NCI-H345 (cell line): ENCODE results near the gene DYSF.
"Not testable (repeated sequence)": the region's sequence is repeated elsewhere in the genome, so short reads cannot be mapped to it uniquely, and the experiment has no call there.

ENCODE experiments used
- DNase-seq: peaks from one replicate; lab custom pipeline; 2025; lab: John Stamatoyannopoulos, UW

Gene DYSF

DNA sequence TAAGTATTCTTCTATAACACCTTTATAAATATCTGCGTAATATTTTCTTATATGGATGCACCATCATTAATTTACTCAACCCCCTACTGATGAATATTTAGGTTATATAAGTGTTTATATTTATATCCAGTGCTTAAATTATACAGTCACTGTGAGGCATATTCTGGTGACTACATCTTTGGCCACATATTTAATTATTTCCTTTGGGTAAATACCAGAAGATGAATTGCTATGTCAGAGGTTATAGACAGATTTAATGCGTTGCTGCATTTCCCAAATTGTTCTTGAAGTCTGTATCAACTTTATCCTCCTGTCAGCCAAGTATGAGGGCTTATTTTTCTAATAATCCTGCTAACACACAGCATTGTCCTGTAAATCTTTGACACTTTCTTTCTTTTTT lies 18.7 kb downstream of the DYSF start:
- no peak for DNase-seq

DNA sequence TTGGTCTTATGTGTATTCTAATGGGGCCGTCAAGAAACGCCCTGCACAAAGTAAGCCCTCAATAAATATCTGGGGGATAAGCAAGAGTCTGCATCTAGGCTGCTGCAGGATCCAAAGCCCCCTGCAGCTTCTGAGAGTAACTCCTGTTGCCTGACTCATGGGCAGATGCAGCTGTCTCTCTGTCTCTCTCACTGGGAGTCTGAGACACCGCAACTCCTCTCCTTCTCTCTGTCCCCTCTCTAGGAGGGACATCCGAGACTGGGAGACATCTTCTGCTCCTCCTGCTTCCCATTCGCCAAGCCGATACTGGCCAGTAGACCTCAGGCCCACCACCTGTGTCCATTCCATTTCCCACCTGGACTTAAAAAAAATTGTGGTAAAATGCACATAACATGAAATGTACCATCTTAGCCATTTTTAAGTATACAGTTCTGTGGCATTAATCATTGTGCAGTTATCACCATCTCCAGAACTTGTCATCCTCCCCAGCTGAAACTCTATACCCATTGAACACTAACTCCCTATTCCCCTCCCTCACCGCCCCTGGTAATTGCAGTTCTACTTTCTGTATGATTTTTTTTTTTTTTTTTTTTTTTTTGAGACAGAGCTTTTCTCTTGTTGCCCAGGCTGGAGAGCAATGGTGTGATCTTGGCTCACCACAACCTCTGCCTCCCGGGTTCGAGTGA lies 20.1 kb downstream of the DYSF start:
- no peak for DNase-seq

DNA sequence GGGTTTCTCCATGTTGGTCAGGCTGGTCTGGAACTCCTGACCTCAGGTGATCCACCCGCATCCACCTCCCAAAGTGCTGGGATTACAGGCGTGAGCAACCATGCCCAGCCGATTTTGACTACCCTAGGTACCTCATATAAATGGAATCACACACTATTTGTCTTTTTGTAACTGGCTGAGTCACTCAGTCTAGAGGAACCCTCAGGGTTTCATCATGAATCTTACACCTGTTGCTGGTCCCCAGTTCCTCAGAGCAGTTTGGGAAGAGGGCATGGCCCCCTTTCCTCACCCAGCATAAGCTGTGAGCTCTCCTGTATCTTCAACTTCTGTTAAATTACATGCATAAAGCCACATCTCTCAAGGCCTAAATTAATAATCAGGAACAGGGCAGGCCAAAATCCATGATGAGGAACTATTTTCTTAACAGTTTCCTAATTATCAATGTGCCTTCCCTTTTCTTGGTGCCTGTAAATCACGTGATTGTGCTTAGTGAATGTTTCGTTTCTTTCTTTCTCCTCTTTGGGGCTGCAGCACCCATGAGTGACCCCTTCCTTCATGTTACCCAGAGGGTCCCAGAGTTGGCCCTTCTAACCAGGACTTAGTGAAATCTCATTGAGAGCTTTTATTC lies 20.9 kb downstream of the DYSF start:
- DNase-seq, result no peak

DNA sequence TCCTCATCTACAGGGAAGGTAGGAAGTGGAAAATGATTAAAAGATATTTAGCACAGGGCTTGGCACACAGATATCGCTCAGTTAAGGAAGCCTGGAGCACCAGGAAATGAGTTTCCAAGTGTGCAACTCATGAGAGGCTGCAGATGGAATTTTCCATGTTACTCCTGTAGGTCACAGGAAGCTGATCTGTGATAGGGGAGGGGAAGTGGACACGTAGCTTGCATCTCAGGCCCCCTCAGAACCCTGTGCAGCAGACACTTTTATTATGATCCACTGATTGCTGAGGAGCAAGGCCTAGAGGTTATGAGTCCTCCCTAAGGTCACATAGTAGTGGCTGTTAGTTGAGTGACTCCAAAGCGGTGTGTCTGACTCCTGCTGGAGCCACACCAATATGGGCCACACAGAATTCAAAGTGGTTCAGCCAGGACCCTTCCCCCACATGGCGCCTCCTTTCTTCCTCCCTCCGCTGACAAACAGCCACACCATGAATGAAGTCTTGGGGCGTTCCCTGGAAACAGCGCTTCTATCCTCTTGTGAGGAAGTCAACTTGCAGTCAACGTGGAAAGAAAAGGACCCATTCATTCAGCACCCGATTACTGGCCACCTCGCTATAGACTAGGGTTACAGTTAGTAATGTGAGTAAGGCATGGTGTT lies 21.5 kb downstream of the DYSF start:
- DNase-seq, result no peak

DNA sequence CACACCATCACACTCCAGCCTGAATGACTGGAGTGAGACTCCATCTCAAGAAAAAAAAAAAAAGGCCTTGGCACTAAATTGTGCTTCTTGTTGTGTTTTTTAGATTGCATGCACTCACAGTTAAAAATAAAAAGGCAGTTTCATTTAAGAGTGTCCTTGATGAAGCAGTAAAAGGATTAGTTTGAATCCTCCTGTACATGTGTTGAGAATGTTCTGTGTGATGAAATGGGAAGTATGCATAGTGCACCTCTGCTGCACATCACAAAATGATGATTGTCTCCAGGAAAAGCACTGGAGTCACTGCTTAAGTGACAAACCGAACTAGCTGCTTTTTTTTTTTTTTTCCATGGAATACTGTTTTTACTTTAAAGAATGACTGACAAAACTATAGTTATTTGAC lies 23.1 kb downstream of the DYSF start:
- no peak for DNase-seq

DNA sequence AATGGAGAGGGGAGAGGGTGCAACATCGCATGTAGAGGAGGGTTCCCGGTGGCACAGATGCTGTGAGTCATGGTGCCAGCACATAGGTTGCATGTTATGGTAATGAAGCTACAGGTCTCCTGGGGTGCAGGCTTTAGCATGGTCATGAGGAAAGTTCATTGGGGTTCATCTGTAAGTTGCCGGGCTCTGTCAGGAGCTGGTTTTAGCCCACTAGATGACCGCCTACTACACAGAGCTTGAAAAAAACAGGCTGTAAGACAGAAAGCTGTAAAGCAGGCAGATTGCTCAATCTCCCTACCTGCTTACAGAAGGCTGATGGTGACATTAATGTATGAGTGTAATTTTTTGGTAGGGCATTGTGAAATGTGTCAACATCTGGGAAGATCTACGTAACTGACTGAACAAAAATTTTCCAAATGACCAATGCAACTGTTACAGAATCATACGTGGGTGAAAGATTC lies 23.9 kb downstream of the DYSF start:
- DNase-seq, result no peak

DNA sequence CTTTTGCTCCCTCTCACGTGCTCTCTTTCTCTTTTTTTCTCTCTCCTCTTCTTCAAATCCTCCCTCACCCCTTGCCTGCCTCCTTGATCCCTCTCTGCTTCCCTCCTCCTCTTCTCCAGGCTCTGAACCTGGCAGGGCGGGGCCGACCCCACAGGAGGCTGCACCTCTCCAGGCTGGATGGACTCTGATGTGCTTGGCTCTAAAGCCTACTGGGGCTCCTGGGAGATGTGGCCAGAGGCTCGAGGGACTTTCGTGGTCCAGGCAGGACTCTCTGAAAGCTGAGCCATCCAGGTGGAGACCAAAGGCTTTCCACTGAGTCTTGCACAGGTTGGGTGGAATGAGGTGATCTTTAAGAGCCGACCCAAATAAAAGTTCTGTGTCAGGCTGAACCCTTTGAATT lies 25.4 kb downstream of the DYSF start:
- no peak for DNase-seq

DNA sequence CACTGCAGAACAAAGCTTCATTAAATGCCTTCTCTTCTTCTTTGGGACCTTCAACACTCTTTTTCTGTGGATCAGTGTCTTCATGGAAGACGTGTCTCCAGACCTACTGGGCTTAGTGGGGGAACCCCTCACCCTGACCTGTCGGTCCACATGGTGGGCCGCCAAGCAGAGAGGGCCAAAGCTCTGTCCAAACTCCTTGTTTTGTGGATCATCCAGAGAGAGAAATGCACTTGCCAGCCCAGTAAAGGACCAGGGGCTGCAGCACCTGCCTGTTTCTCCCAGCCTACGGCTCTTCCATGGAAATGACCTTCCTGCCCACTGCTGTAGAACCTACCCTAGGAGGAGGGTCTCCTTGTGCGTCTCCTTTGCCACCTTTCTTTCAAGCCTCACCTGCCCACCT lies 25.9 kb downstream of the DYSF start:
- no peak for DNase-seq

DNA sequence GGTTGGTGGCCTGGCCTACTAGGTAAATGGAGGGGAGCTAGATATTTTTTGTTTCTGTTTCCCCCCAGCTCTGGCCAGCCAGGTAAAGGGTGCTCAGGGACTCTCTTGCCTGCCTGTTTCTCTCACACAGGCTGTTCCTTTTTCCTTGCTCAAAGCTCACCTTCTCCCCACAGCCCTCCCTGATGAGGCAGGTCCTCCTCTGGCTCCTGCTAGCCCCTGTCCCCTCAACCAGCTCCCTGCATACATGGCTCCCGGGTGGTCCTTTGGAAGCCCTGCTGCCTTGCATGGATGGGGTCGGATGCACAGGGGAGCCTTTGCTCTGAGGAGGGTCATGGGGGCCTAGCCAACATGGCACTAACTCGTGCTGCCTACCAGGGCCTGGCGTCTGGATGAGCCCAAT lies 27.8 kb downstream of the DYSF start:
- DNase-seq, result no peak

DNA sequence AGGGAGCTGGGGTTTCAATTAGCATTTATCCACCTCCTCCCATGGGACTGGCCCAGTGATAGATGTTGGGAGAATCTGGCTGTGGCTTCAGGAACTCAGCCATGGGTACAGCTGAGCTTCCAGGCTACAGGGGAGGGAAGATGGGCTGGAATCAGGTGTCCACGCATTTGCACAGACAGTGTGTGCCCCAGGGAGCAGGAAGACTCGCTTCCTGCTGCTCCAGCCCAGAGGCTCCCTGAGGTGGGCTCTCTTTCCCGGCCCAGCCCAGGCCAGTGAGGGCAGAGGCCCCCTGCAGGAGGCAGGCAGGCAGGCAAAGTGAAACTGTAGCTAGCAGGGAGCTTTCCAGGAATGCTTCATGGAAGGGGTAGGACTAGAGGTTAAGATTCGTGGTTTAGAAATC lies 28.7 kb downstream of the DYSF start:
- DNase-seq, result no peak

DNA sequence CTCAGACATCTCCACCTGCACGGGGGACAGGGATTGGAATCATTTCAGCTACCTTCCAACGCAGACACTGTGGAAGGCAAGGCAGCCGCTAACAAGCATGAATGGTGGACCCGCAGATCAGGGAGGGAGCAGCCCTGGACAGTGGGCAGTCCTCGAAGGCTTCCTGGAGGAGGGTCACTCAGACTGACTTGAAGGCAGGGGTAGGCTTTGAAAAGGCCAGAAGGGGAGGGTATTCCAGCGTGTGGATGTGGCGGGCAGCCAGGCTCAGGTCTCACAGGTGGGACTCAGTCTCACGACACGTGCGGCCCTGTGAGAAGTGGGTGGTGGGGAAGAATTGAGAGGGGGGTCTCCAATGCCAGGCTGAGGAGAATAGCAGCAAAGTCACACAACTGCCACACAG lies 29.9 kb downstream of the DYSF start:
- DNase-seq, result no peak

DNA sequence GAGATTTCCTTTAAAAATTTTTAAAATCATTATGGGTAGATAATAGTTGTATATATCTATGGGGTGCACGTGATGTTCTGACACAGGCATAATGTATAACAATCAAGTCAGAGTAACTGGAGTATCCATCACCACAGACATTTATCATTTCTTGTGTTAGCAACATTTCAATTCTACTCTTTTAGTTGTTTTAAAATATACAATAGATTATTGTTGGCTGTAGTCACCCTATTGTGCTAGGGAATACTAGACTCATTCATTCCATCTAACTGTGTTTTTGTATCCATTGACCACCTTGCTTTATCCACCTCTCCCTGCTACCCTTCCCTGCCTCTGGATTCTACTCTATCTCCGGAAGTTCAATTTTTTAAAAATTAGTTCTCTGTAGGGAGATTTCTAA lies 31.0 kb downstream of the DYSF start:
- DNase-seq, result no peak

DNA sequence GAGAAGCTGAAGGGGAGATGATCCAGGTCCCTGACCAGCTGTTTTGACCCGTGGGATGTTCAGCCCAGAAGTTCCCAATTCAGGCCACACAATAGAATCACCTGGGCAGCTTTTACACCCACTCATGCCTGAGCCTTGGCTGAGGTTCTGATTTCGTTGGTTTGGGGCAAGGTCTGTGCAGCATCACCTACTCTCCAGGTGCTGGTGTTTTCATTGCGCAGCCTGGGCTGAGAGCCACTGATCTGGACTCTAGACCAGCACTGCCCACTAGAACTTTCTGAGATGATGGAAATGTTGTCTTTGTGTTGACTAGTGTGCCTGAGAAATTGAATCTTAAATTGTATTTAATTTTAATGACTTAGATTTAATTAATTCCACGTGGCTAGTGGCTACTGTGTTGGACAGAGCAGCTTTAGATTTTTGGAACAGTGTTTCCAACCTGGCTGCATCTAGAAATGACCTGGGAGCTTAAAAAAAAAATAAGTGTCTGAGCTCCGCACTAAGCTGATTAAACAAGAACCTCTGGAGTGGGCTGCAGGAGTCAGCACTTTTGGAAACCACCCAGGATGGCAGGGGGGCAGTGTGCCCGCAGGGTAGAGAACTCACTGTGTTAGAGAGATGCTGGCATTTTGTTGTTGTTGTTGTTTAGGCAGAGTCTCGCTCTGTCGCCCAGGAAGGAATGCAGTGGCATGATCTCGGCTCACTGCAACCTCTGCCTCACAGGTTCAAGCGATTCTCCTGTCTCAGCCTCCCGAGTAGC lies 33.7 kb downstream of the DYSF start:
- DNase-seq, result no peak

DNA sequence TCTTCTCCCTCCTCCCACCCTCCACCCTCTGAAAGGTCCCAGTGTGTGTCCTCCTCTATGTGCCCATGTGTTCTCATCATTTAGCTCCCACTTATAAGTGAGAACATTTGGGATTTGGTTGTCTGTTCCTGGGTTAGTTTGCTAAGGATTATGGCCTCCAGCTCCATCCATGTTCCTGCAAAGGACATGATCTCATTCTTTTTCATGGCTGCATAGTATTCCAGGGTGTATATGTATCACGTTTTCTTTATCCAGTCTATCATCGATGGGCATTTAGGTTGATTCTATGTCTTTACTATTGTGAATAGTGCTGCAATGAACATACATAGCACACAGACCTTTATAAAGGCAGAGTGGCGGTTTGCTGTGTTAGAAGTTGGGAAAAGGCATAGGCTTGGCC lies 38.2 kb downstream of the DYSF start:
- not testable (repeated sequence) for DNase-seq

DNA sequence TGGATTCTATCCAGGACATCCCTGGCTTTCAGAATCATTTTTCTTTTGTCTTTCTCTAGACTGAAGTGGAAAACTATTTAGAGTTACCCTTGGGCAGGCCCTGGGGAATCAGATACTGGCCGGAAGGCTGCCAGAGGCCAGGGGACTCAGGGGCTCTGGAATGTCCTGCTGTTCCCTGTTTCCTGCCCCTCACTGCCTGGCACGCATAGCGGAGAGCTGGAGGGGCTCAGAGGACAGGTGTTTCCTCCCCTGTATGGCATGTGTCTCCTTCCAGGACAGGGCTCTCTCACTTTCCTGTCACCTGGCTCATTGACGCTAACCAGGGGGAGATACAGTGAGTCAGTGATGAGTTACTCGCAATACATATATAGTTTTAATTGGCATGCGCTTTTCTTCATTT lies 38.8 kb downstream of the DYSF start:
- DNase-seq, result no peak

DNA sequence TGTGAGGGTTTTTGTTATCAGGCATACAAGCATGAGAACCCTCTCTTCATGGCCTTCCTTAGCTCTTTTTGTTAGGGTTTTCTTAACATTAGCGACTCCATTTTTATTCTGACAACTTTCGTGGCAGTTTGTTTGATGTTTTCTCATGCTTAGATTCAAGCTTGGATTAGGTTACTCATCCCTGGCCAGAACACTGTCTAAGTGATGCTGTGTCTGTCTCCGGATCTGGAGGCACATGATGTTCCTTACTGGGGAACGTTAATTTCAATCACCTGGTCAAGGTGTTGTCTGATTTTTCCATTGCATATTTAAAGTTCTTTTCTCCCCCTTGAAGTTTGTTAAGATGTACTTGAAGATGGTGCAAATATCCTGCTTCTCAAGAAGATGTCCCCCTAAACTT lies 40.7 kb downstream of the DYSF start:
- no peak for DNase-seq

DNA sequence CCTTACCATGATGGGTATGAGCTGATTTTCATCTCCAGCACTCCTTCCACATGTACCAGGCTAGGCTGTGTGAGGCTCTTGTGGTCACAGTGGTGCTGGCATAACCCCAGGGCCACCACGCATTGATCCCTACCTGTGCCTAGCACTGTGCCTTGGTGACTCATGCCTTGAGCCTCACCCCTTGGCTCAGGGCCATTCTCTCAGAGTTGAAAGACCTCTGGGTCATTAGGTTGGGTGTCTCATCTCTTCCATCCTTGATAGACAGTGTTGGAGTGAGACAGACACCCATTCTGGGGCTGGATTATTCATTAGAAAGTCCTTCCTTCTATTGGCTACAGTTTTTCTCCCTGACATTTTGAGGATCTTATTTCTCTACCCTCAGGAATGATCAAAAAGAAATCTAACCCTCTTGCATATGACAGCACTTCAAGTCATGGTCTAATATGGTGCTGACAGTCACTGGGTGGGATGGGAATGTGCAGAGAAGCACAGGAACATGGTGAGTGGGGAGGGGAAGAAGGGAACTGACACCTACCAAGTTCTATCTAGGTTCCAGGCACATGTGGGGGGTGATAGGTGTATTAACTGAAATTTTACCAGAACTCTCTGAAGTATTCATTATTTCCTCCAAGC lies 41.3 kb downstream of the DYSF start:
- DNase-seq, result no peak

DNA sequence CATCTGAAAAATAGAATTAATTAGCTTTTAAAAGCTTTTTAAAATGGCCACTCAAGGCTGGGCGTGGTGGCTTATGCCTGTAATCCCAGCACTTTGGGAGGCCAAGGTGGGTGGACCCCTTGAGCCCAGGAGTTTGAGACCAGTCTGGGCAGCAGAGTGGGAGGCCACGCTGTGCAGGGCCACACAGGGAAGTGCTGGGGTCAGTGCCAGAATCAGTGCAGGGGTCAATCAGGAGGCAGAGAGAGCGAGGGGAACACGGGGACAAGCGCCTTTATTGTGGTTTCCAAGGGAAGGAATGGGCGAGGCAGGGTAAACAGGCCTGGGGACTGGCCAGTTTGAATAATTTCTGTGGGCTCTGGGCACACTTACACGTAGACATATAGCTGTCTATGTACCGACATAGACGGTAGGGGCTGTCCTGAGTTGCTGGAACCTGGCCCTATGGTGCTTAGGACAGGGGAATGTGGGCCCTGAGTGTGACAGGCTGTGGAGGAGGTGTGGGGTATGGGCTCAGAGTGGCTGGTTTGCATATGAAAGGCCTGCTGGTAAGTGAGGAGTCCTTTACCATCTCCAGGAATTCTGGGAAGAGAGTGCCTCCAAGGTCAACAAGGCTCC lies 42.9 kb downstream of the DYSF start:
- no peak for DNase-seq

DNA sequence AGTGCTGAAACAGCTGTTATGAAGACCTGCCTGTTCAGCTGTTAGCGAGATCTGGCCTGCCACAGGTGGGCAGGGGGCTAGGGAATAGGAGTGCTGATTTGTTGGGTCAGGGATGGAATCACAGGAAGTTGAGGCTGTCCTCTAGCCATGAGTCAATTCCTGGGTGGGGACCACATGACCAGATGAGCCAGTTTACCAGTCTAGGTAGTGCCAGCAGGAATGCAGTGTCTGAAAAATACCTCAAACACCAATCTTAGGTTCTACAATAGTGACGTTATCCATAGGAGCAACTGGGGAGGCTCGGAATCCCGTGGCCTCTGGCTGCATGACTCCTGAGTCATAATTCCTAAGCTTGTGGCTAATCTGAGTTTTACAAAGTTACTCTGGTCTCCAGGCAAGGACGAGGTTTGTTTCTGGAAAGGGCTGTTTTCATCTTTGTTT lies 44.9 kb downstream of the DYSF start:
- DNase-seq, result no peak

DNA sequence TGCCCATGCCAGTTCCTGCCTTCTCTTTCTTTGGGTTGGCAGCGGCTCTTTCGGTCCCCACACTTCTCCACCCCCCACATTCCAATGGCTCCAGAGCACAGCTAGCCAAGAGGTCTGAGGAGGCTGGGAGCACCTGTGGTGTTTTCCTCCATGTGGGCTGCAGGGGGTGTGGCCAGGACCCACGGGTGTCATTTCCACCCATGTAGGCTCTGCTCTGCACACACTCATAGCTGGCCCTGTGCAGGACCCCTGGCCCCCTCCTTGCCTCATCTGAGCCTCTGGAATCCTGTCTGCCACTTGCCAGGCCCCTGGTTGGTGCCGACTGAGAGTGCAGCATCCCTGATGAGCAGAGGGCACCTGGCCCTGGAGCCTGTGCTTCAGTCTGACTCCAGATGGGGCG lies 46.3 kb downstream of the DYSF start:
- no peak for DNase-seq

DNA sequence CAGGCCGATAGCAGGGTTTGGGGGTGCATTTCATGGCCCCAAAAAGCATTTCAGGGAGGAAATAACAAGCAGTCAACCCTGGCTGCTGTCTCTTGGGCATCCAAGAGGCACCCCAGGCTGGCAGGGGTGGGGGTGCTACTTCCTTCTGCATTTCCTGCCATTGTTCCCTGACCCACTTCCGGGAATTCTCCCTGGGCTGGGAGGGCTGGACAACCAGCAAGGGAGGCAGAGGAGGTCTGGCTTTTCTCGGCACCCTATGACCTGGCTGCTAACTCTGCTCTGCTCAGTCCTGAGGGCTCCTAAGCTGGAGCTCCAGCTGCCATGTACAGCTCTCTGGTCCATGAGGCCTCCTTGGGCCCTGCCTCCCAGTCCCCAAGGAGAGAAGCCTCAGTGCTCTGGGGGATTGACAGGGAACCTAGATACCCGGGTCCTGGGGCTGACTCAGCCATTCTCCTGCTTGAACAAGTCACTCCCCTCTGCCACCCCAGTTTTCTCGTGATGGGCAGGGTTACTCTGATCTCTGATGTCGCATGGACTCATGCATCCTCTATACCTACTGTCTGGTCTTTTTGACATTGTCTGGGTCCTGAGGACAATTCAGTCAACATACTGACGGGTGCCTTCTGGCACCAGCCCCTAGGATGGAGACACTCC lies 47.2 kb downstream of the DYSF start:
- no peak for DNase-seq
